ENCODE measurements around the gene OR51A7.
"Not testable (repeated sequence)": the region's sequence is repeated elsewhere in the genome, so short reads cannot be mapped to it uniquely, and the experiment has no call there.

Gene OR51A7

GRCh38 chr11:4919250-4919649 is 15.7 kb downstream of the OR51A7 start, which contains the start of gene OR51G2:
Gene OR51G2, minus strand, starts transcription at chr11:4919350. Its CDS starts 3,687 bp downstream, at chr11:4915663.
- Mint-ChIP-seq H3K27me3 (peaks cover 8 to 11% of the 10 kb centered on the region in 2 donors), H3K36me3 (no peaks in the 10 kb centered on the region), H3K4me3 (no peak within 1 kb of the TSS), H3K27ac (no peak within 1 kb of the TSS), H3K9me3 (no peaks in the 10 kb centered on the region), H3K4me1 (no peaks in the 10 kb centered on the region)
- no peak for ATAC-seq (replicated peaks)
- no peak for DNase-seq

- ATAC-seq (replicated peaks) (no peak), DNase-seq (no peak)
- H3K27ac Mint-ChIP-seq, result no peak overlapping the region
- H3K4me1 Mint-ChIP-seq, result no peaks in the 10 kb centered on the region
- peaks cover 8 to 19% of the 10 kb centered on the region in 2 donors for H3K27me3 Mint-ChIP-seq
- no peak overlapping the region for H3K4me3 Mint-ChIP-seq
- H3K36me3 Mint-ChIP-seq, result no peaks in the 10 kb centered on the region
- no peaks in the 10 kb centered on the region for H3K9me3 Mint-ChIP-seq
Observed at GRCh38 chr11:4921796-4922195, 18.2 kb downstream of the OR51A7 start.

- ATAC-seq (replicated peaks) (no peak), DNase-seq (no peak)
- Mint-ChIP-seq H3K27ac (no peak overlapping the region), H3K9me3 (no peaks in the 10 kb centered on the region), H3K4me3 (no peak overlapping the region), H3K27me3 (peaks cover 8 to 19% of the 10 kb centered on the region in 2 donors), H3K36me3 (no peaks in the 10 kb centered on the region), H3K4me1 (no peaks in the 10 kb centered on the region)
Observed at GRCh38 chr11:4922304-4922703, 18.7 kb downstream of the OR51A7 start.

GRCh38 chr11:4924239-4924638 is 20.7 kb downstream of the OR51A7 start, which contains the start of gene OR51G1:
Gene OR51G1, minus strand, starts transcription at chr11:4924339. Its CDS starts 0 bp downstream, at chr11:4924339.
- H3K4me3 Mint-ChIP-seq, result no peak within 1 kb of the TSS
- H3K27ac Mint-ChIP-seq, result no peak within 1 kb of the TSS

GRCh38 chr11:4926608-4927007 is 23.0 kb downstream of the OR51A7 start:
- peaks cover 8 to 19% of the 10 kb centered on the region in 2 donors for H3K27me3 Mint-ChIP-seq
- no peak overlapping the region for H3K4me3 Mint-ChIP-seq
- no peaks in the 10 kb centered on the region for H3K36me3 Mint-ChIP-seq
- no peak overlapping the region for H3K27ac Mint-ChIP-seq
- H3K4me1 Mint-ChIP-seq, result no peaks in the 10 kb centered on the region
- DNase-seq, result no peak
- H3K9me3 Mint-ChIP-seq, result no peaks in the 10 kb centered on the region
- ATAC-seq (replicated peaks), result no peak

More at GRCh38 chr11:4924239-4924638, 20.7 kb downstream of the OR51A7 start, which contains the start of gene OR51G1:
- H3K4me1 Mint-ChIP-seq, result no peaks in the 10 kb centered on the region
- H3K9me3 Mint-ChIP-seq, result no peaks in the 10 kb centered on the region
- ATAC-seq (replicated peaks) (no peak), DNase-seq (no peak)
- peaks cover 8 to 19% of the 10 kb centered on the region in 2 donors for H3K27me3 Mint-ChIP-seq
- H3K36me3 Mint-ChIP-seq, result no peaks in the 10 kb centered on the region

GRCh38 chr11:4932751-4933150 is 29.2 kb downstream of the OR51A7 start:
- no peaks in the 10 kb centered on the region for H3K36me3 Mint-ChIP-seq
- H3K9me3 Mint-ChIP-seq, result no peaks in the 10 kb centered on the region
- no peaks in the 10 kb centered on the region for H3K4me1 Mint-ChIP-seq
- H3K27ac Mint-ChIP-seq, result no peak overlapping the region
- H3K27me3 Mint-ChIP-seq, result peaks cover 5 to 6% of the 10 kb centered on the region in 2 donors
- H3K4me3 Mint-ChIP-seq, result no peak overlapping the region
- no peak for DNase-seq
- ATAC-seq (replicated peaks), result no peak

GRCh38 chr11:4936745-4937144 is 33.2 kb downstream of the OR51A7 start:
- ATAC-seq (replicated peaks) (no peak), DNase-seq (no peak)
- Mint-ChIP-seq H3K4me1 (no peaks in the 10 kb centered on the region), H3K9me3 (no peaks in the 10 kb centered on the region), H3K27me3 (peaks cover 7 to 10% of the 10 kb centered on the region in 2 donors), H3K4me3 (no peak overlapping the region), H3K36me3 (no peaks in the 10 kb centered on the region), H3K27ac (no peak overlapping the region)

- Mint-ChIP-seq H3K9me3 (no peaks in the 10 kb centered on the region), H3K4me1 (no peaks in the 10 kb centered on the region), H3K36me3 (no peaks in the 10 kb centered on the region), H3K4me3 (no peak within 1 kb of the TSS), H3K27me3 (no peaks in the 10 kb centered on the region), H3K27ac (no peak within 1 kb of the TSS)
- no peak for ATAC-seq (replicated peaks)
- no peak for DNase-seq
Observed at GRCh38 chr11:4947505-4947904, 43.9 kb downstream of the OR51A7 start, which contains the start of gene OR51A4. Gene OR51A4, minus strand, starts transcription at chr11:4947605. Its CDS starts 505 bp downstream, at chr11:4947100.

- H3K27ac Mint-ChIP-seq; DNase-seq; H3K36me3 Mint-ChIP-seq; H3K4me3 Mint-ChIP-seq; H3K27me3 Mint-ChIP-seq; H3K9me3 Mint-ChIP-seq; H3K4me1 Mint-ChIP-seq; ATAC-seq (replicated peaks): not testable (repeated sequence)
Observed at GRCh38 chr11:4955613-4956012, 52.0 kb downstream of the OR51A7 start, which contains the start of gene OR51A2. Gene OR51A2, minus strand, starts transcription at chr11:4955713. Its CDS starts 0 bp downstream, at chr11:4955713.

- H3K27me3 Mint-ChIP-seq, result no peaks in the 10 kb centered on the region
- no peak overlapping the region for H3K27ac Mint-ChIP-seq
- H3K4me3 Mint-ChIP-seq, result no peak overlapping the region
- ATAC-seq (replicated peaks) (no peak), DNase-seq (no peak)
- no peaks in the 10 kb centered on the region for H3K36me3 Mint-ChIP-seq
- no peaks in the 10 kb centered on the region for H3K4me1 Mint-ChIP-seq
- no peaks in the 10 kb centered on the region for H3K9me3 Mint-ChIP-seq
Observed at GRCh38 chr11:4957396-4957795, 53.8 kb downstream of the OR51A7 start.

Measured in stimulated activated naive B cell treated with anti-CD40 and anti-IgM and Interleukin-4, amounts not matched to agents 10 μg/mL and 1 μg/mL and 100 μg/mL, for 72 hours (primary cell).